Measurements from ENCODE around the gene SHROOM2. TPM values are rescaled to one million over a fixed set of nuclear protein-coding genes. Genes with fewer than 3 reads are reported as not detected.

Gene SHROOM2, protein sequence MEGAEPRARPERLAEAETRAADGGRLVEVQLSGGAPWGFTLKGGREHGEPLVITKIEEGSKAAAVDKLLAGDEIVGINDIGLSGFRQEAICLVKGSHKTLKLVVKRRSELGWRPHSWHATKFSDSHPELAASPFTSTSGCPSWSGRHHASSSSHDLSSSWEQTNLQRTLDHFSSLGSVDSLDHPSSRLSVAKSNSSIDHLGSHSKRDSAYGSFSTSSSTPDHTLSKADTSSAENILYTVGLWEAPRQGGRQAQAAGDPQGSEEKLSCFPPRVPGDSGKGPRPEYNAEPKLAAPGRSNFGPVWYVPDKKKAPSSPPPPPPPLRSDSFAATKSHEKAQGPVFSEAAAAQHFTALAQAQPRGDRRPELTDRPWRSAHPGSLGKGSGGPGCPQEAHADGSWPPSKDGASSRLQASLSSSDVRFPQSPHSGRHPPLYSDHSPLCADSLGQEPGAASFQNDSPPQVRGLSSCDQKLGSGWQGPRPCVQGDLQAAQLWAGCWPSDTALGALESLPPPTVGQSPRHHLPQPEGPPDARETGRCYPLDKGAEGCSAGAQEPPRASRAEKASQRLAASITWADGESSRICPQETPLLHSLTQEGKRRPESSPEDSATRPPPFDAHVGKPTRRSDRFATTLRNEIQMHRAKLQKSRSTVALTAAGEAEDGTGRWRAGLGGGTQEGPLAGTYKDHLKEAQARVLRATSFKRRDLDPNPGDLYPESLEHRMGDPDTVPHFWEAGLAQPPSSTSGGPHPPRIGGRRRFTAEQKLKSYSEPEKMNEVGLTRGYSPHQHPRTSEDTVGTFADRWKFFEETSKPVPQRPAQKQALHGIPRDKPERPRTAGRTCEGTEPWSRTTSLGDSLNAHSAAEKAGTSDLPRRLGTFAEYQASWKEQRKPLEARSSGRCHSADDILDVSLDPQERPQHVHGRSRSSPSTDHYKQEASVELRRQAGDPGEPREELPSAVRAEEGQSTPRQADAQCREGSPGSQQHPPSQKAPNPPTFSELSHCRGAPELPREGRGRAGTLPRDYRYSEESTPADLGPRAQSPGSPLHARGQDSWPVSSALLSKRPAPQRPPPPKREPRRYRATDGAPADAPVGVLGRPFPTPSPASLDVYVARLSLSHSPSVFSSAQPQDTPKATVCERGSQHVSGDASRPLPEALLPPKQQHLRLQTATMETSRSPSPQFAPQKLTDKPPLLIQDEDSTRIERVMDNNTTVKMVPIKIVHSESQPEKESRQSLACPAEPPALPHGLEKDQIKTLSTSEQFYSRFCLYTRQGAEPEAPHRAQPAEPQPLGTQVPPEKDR (N-terminal part only)
- polyA plus RNA-seq, result 19.2 and 30.5 TPM in 2 replicates

DNA sequence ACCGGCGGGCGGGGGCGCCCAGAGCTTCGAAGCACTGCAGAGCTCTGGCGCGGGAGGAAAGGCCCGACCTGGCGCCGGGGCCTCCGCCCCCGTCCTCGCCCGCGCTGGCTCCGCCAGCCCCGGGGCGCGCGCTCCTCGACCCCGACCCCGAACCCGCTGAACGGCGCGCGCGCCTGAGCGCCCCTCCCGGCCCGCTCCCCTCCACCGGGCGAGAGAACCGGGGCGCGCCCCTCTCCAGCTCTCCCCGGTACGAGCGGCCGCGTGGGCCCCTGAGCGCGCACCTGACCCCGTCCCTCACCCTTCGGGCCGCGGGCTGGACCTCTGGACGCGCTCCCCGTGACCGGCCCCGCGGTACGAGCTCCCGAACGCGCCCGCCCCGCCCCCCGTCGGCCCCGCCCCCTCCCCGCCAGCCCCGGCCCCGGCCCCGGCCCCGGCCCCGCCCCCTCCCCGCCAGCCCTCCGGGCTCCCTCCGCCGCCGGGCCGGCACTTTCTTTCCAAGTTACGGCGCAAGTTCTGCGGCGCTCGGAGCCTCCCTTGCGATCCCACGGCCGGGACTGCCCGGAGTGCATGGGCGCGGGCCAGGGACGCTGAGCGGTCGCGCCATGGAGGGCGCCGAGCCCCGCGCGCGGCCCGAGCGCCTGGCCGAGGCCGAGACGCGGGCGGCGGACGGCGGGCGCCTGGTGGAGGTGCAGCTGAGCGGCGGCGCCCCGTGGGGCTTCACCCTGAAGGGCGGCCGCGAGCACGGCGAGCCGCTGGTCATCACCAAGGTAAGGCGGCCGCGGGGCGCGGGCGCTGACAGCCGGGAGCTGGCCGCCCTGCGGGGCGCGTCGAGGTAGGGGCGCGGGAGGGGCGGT, at the start of gene SHROOM2:
Gene SHROOM2 (plus strand): TSS at position 486 of the 854 bp plus-strand sequence. CDS start 117 bp downstream, at position 603.

DNA sequence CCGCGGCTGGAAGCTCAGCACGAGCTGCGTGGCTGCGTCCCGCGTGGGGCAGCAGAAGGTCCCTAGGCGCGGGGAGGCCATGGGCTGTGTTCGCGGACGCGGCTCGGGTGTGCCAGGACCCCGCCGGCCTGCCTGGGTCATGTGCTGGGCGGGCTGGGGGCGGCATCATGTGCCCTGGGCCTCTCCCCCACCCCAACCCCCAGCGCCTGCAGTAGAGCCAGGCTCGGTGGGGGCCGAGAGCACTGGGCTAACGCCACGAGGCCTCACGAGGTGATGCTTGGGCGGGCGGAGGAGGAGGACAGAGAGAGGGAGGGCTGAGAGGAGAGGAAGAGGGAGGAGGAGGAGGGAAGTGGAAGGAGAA, 20.5 kb upstream of the SHROOM2 start, which contains the start of gene GPR143:
Gene GPR143 (minus strand): TSS at position 111 of the 361 bp plus-strand sequence. CDS start 30 bp downstream, at position 81.

DNA sequence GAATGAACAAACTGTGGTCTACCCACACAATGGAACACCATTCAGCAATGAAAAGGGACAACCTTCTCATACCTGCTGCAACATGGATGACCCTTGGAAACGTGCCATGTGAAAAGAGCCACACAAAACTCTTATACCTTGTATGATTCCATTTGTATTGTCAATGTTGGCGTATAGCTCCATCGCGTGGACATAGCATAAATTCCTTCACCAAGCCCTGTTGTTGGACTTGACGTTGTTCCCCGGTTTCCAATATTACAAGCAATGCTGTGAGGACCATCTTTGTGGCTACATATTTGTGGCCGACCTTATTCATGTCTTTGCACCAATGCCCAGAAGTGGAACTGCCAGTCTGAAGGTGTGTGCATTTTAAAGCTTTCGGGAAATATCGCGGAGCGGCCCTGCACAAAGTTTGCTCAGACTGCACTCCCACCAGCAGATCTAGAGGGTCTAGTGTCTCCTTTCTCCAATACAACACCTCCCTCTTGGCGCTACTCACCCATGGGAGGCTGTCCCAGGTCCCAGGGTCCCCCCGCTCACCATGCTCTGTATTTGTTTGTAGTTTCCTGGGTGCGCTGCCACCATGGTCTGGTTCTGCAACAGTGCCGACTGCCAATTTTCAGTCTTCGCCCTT, 180.7 kb downstream of the SHROOM2 start, which contains the start of gene CLDN34:
Gene CLDN34 (plus strand): TSS at position 584 of the 634 bp plus-strand sequence. CDS start 0 bp downstream, at position 584.

Other genes starting within 250 kb of the SHROOM2 start
- 11.7 and 22.3 TPM in 2 replicates for gene GPR143, start 20.6 kb upstream of the SHROOM2 start, polyA plus RNA-seq
- not detected in 2 replicates for gene CLDN34, start 180.9 kb downstream of the SHROOM2 start, polyA plus RNA-seq

All from Purkinje cell (primary cell).